Breast epithelium (tissue), 4 donors: ENCODE measurements around the gene NEK8. TPM values are rescaled to one million over a fixed set of nuclear protein-coding genes. Genes with fewer than 3 reads are reported as not detected.

Experiments used
- DNase-seq, 2 donors: peaks; one replicate each; pipeline ENCODE4 v3.0.0-alpha.2; 2019; ENCODE audit warnings: low spot score in 2 of 2
- H3K27ac ChIP-seq, 2 donors: fragments of 200-600 bp; sonication (generic) in 1 of 2; one replicate each; pipeline ENCODE4 v1.5.1; 2016 to 2019; ENCODE audit warnings: mild to moderate bottlenecking in 1 of 2
- H3K27me3 ChIP-seq, 2 donors: fragments of 200-600 bp; sonication (generic) in 1 of 2; one replicate each; pipeline versions ENCODE4 v1.5.1 to v1.6.0; 2017 to 2019; ENCODE audit warnings: control low read depth in 1 of 2, mild to moderate bottlenecking in 1 of 2
- H3K36me3 ChIP-seq: fragments of 200-600 bp; one replicate; pipeline ENCODE4 v1.5.1; 2019
- H3K4me1 ChIP-seq, 2 donors: fragments of 200-600 bp; sonication (generic); one replicate each; pipeline ENCODE4 v1.5.1; 2016 to 2019; ENCODE audit warnings: control low read depth in 1 of 2
- H3K4me3 ChIP-seq, 3 donors: fragments of 200-600 bp; sonication (generic); 1 replicate in 2 of 3; 2 replicates in 1 of 3; pipeline ENCODE4 v1.5.1; 2016 to 2019; ENCODE audit warnings: mild to moderate bottlenecking in 3 of 3, moderate library complexity in 2 of 3
- H3K9me3 ChIP-seq, 2 donors: fragments of 200-600 bp; sonication (generic) in 1 of 2; one replicate each; pipeline ENCODE4 v1.5.1; 2016 to 2019; ENCODE audit warnings: control low read depth in 1 of 2
- POLR2A ChIP-seq: fragments of 450-650 bp; IDR thresholded peaks from one replicate; pipeline ENCODE4 v1.6.1; 2016; ENCODE audit warnings: antibody characterized with exemption, mild to moderate bottlenecking, moderate library complexity
- POLR2AphosphoS5 ChIP-seq, 3 donors: sonication (generic); formaldehyde crosslinking; IDR thresholded peaks; one replicate each; pipeline ENCODE4 v1.6.1; 2017; ENCODE audit warnings: antibody characterized with exemption in 3 of 3
- intact Hi-C: fragments of 100-400 bp; cut with DNase I; formaldehyde crosslinking; loops from one replicate; pipeline ENCODE4 v1.15.1; 2023; ENCODE audit warnings: low total_unique reads
- total RNA-seq, 3 donors: library from RNA; depleted of rRNA; stranded (reverse); fragments of >200 nt; gene quantifications; one replicate each; pipeline ENCODE4 v1.1.0, GENCODE V29; 2016
- TF ChIP-seq, protein P1 (sequence below), 3 donors: fragments of 450-650 bp; IDR thresholded peaks; one replicate each; pipeline ENCODE4 v1.5.1; 2016 to 2017; ENCODE audit warnings: antibody characterized with exemption in 3 of 3, mild to moderate bottlenecking in 3 of 3, moderate library complexity in 3 of 3

Gene NEK8
- total RNA-seq, 3 donors from 2014 or later, result 2.9 to 5.3 (median 2.9) TPM

DNA sequence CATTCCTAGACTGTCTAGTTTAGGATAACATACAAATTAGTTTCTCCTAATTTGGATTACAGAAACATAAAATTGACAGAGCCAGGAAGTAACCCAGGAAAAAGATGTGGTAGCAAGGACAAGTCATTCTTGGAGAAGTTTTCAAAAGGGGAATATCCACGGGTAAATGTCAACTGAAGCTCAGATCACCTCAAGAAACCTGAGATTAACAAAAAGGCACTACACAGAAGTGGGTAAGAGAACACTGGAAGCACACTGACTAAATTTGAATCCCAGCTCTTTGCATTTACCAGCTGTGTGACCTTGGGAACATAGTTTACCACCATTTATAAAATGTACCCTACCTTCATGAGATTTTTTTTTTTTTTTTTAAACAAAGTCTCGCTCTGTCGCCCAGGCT, 54.6 kb downstream of the NEK8 start:
- intact Hi-C loops, result no loop called here
- H3K27ac ChIP-seq, result no peak overlapping the region
- TF ChIP-seq POLR2AphosphoS5 (IDR thresholded peaks at IDR 0.05) (no peak), POLR2A (no peak)
- TF ChIP-seq, protein P1, sequence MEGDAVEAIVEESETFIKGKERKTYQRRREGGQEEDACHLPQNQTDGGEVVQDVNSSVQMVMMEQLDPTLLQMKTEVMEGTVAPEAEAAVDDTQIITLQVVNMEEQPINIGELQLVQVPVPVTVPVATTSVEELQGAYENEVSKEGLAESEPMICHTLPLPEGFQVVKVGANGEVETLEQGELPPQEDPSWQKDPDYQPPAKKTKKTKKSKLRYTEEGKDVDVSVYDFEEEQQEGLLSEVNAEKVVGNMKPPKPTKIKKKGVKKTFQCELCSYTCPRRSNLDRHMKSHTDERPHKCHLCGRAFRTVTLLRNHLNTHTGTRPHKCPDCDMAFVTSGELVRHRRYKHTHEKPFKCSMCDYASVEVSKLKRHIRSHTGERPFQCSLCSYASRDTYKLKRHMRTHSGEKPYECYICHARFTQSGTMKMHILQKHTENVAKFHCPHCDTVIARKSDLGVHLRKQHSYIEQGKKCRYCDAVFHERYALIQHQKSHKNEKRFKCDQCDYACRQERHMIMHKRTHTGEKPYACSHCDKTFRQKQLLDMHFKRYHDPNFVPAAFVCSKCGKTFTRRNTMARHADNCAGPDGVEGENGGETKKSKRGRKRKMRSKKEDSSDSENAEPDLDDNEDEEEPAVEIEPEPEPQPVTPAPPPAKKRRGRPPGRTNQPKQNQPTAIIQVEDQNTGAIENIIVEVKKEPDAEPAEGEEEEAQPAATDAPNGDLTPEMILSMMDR (IDR thresholded peaks at IDR 0.05), result no peak
- DNase-seq, result no peak
- H3K4me1 ChIP-seq, result no peaks in the 10 kb centered on the region
- H3K27me3 ChIP-seq, result no peaks in the 10 kb centered on the region
- H3K36me3 ChIP-seq, result no peaks in the 10 kb centered on the region
- H3K9me3 ChIP-seq, result no peaks in the 10 kb centered on the region
- no peak overlapping the region for H3K4me3 ChIP-seq

DNA sequence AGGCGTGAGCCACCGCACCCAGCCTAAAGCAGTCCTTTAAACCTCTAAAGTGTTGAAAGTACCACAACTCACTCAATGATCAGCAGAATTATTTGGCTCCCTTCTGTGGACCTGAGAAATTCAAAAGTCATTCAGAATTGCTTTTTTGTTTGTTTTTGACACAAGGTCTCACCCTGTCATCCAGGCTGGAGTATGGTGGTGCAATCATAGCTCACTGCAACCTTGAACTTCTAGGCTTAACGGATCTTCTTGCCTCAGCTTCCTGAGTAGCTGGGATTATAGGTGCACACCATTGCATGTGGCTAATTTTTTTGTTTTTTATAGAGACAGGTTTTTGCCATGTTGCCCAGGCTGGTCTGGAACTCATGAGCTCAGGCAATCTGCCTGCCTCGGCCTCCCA, 59.5 kb downstream of the NEK8 start:
- Histone ChIP-seq H3K36me3 (no peaks in the 10 kb centered on the region), H3K27me3 (no peaks in the 10 kb centered on the region), H3K4me1 (no peaks in the 10 kb centered on the region), H3K9me3 (no peaks in the 10 kb centered on the region), H3K4me3 (no peak overlapping the region), H3K27ac (no peak overlapping the region)
- DNase-seq, result no peak
- TF ChIP-seq POLR2A (no peak), POLR2AphosphoS5 (IDR thresholded peaks at IDR 0.05) (no peak)
- intact Hi-C loops, result no loop called here

Other genes starting within 250 kb of the NEK8 start
- gene FOXN1, start 222.4 kb upstream of the NEK8 start, total RNA-seq, result under 1 TPM in 1 of 3 donors, not detected in 2; 0.29 TPM
- 10 to 100 TPM; 19.2 to 34.1 (median 32.9) TPM for gene UNC119, start 176.2 kb upstream of the NEK8 start, total RNA-seq
- gene PIGS, start 157.3 kb upstream of the NEK8 start, total RNA-seq, result 10 to 100 TPM; 35.4 to 63.5 (median 53.3) TPM
- 100 to 1,000 TPM in 1 of 3 donors, 10 to 100 TPM in 2; 19.7 to 191 (median 40.7) TPM for gene ALDOC, start 151.9 kb upstream of the NEK8 start, total RNA-seq
- 1 to 10 TPM; 3.3 to 5.8 (median 4.1) TPM for gene SPAG5, start 129.8 kb upstream of the NEK8 start, total RNA-seq
- 10 to 100 TPM in 2 of 3 donors, 1 to 10 TPM in 1; 9.3 to 11.1 (median 11.0) TPM for gene RSKR, start 114.6 kb upstream of the NEK8 start, total RNA-seq
- gene BLTP2, start 83.6 kb upstream of the NEK8 start, total RNA-seq, result 100 to 1,000 TPM; 107 to 131 (median 107) TPM
- 10 to 100 TPM; 38.1 to 66.6 (median 54.1) TPM for gene SDF2, start 66.9 kb upstream of the NEK8 start, total RNA-seq
- gene SUPT6H, start 66.6 kb upstream of the NEK8 start, total RNA-seq, result 10 to 100 TPM; 62.6 to 69.9 (median 66.7) TPM
- gene PROCA1, start 16.9 kb upstream of the NEK8 start, total RNA-seq, result 1 to 10 TPM; 1.6 to 2.3 (median 1.6) TPM
- 100 to 1,000 TPM; 105 to 129 (median 123) TPM for gene RAB34, start 10.9 kb upstream of the NEK8 start, total RNA-seq
- 100 to 1,000 TPM; 491 to 945 (median 754) TPM for gene RPL23A, start 8.8 kb upstream of the NEK8 start, total RNA-seq
- 1 to 10 TPM; 2.4 to 8.3 (median 3.9) TPM for gene TLCD1, start 2.6 kb upstream of the NEK8 start, total RNA-seq
- gene TRAF4, start 15.2 kb downstream of the NEK8 start, total RNA-seq, result 10 to 100 TPM; 12.3 to 63.6 (median 48.9) TPM
- 10 to 100 TPM in 2 of 3 donors, 1 to 10 TPM in 1; 9.7 to 12.0 (median 10.5) TPM for gene FAM222B, start 114.0 kb downstream of the NEK8 start, total RNA-seq
- 10 to 100 TPM; 24.3 to 51.2 (median 26.4) TPM for gene ERAL1, start 126.2 kb downstream of the NEK8 start, total RNA-seq
- 10 to 100 TPM; 49.8 to 78.3 (median 56.9) TPM for gene FLOT2, start 168.9 kb downstream of the NEK8 start, total RNA-seq
- 10 to 100 TPM in 2 of 3 donors, 1 to 10 TPM in 1; 3.2 to 20.6 (median 14.2) TPM for gene DHRS13, start 174.3 kb downstream of the NEK8 start, total RNA-seq
- 10 to 100 TPM; 32.2 to 42.9 (median 40.3) TPM for gene PHF12, start 222.7 kb downstream of the NEK8 start, total RNA-seq